ENCODE results near the gene KLRC3.
"Not testable (repeated sequence)": the region's sequence is repeated elsewhere in the genome, so short reads cannot be mapped to it uniquely, and the experiment has no call there.

The KLRC3 gene

GRCh38 chr12:10393291-10393690, 27.1 kb downstream of the KLRC3 start:
- TF ChIP-seq CTCF (IDR thresholded peaks at IDR 0.05; ENCODE audit: borderline replicate concordance, extremely low read depth, low read length, poor library complexity, severe bottlenecking) (no peak), EZH2 (IDR thresholded peaks at IDR 0.05; ENCODE audit: borderline replicate concordance, low read depth, low read length, severe bottlenecking) (no peak)
- no peaks in the 10 kb centered on the region for H3K79me2 ChIP-seq (ENCODE audit: insufficient read depth, low read length)
- H3K9me3 ChIP-seq (ENCODE audit: insufficient read depth, low read length, severe bottlenecking): no peaks in the 10 kb centered on the region
- no peak overlapping the region for H3K4me2 ChIP-seq (ENCODE audit: insufficient read depth, low read length)
- DNase-seq (no peak), ATAC-seq (ENCODE audit: insufficient read depth, low read depth) (no peak)
- no peaks in the 10 kb centered on the region for H3K36me3 ChIP-seq (ENCODE audit: insufficient read depth, low read length)
- no peak overlapping the region for H3K4me3 ChIP-seq (ENCODE audit: low read depth in 1 of 2, low read length in 2 of 2)
- H3K27me3 ChIP-seq (ENCODE audit: insufficient read depth, low read length, poor library complexity): no peaks in the 10 kb centered on the region
- no peak overlapping the region for H2AFZ ChIP-seq (ENCODE audit: low read depth, low read length)
- no peaks in the 10 kb centered on the region for H4K20me1 ChIP-seq (ENCODE audit: insufficient read depth, low read length)
- no peak overlapping the region for H3K9ac ChIP-seq (ENCODE audit: low read depth, low read length)
- H3K27ac ChIP-seq (ENCODE audit: low read length): no peak overlapping the region
- no peaks in the 10 kb centered on the region; the same call in 1 of the 2 replicates for H3K4me1 ChIP-seq (ENCODE audit: insufficient read depth, low read length)

- Histone ChIP-seq H3K27ac (ENCODE audit: low read length) (no peak overlapping the region), H3K4me1 (ENCODE audit: insufficient read depth, low read length) (no peaks in the 10 kb centered on the region; the same call in 1 of the 2 replicates)
These were observed 27.9 kb downstream of the KLRC3 start for GRCh38 chr12:10392394-10392930.

GRCh38 chr12:10390991-10391390, 29.4 kb downstream of the KLRC3 start:
- not testable (repeated sequence) for H3K4me1 ChIP-seq (ENCODE audit: insufficient read depth, low read length); H3K4me2 ChIP-seq (ENCODE audit: insufficient read depth, low read length); H3K36me3 ChIP-seq (ENCODE audit: insufficient read depth, low read length); H4K20me1 ChIP-seq (ENCODE audit: insufficient read depth, low read length); H2AFZ ChIP-seq (ENCODE audit: low read depth, low read length); ATAC-seq (ENCODE audit: insufficient read depth, low read depth); H3K9ac ChIP-seq (ENCODE audit: low read depth, low read length); H3K79me2 ChIP-seq (ENCODE audit: insufficient read depth, low read length); H3K27me3 ChIP-seq (ENCODE audit: insufficient read depth, low read length, poor library complexity); H3K27ac ChIP-seq (ENCODE audit: low read length); H3K4me3 ChIP-seq (ENCODE audit: low read depth in 1 of 2, low read length in 2 of 2); DNase-seq; H3K9me3 ChIP-seq (ENCODE audit: insufficient read depth, low read length, severe bottlenecking)

More at GRCh38 chr12:10392394-10392930, 27.9 kb downstream of the KLRC3 start:
- no peaks in the 10 kb centered on the region for H3K9me3 ChIP-seq (ENCODE audit: insufficient read depth, low read length, severe bottlenecking)
- no peaks in the 10 kb centered on the region for H3K27me3 ChIP-seq (ENCODE audit: insufficient read depth, low read length, poor library complexity)
- ATAC-seq (ENCODE audit: insufficient read depth, low read depth) (no peak), DNase-seq (no peak)
- no peaks in the 10 kb centered on the region for H3K79me2 ChIP-seq (ENCODE audit: insufficient read depth, low read length)
- no peak overlapping the region for H3K4me3 ChIP-seq (ENCODE audit: low read depth in 1 of 2, low read length in 2 of 2)
- H2AFZ ChIP-seq (ENCODE audit: low read depth, low read length): no peak overlapping the region
- no peaks in the 10 kb centered on the region for H4K20me1 ChIP-seq (ENCODE audit: insufficient read depth, low read length)
- TF ChIP-seq EZH2 (IDR thresholded peaks at IDR 0.05; ENCODE audit: borderline replicate concordance, low read depth, low read length, severe bottlenecking) (no peak), CTCF (IDR thresholded peaks at IDR 0.05; ENCODE audit: borderline replicate concordance, extremely low read depth, low read length, poor library complexity, severe bottlenecking) (no peak)
- H3K36me3 ChIP-seq (ENCODE audit: insufficient read depth, low read length): no peaks in the 10 kb centered on the region
- no peak overlapping the region for H3K4me2 ChIP-seq (ENCODE audit: insufficient read depth, low read length)
- no peak overlapping the region for H3K9ac ChIP-seq (ENCODE audit: low read depth, low read length)

GRCh38 chr12:10389904-10390303, 30.5 kb downstream of the KLRC3 start, which contains the start of gene KLRK1:
Gene KLRK1, minus strand, starts transcription at chr12:10390041. Its CDS starts 1,231 bp downstream, at chr12:10388810.
- DNase-seq (no peak), ATAC-seq (ENCODE audit: insufficient read depth, low read depth) (no peak)
- no peak within 1 kb of the TSS for H3K27ac ChIP-seq (ENCODE audit: low read length)
- no peaks in the 10 kb centered on the region; the same call in 1 of the 2 replicates for H3K4me1 ChIP-seq (ENCODE audit: insufficient read depth, low read length)
- no peak within 1 kb of the TSS for H3K4me2 ChIP-seq (ENCODE audit: insufficient read depth, low read length)
- H3K27me3 ChIP-seq (ENCODE audit: insufficient read depth, low read length, poor library complexity): no peaks in the 10 kb centered on the region
- no peaks in the 10 kb centered on the region for H3K79me2 ChIP-seq (ENCODE audit: insufficient read depth, low read length)
- H3K36me3 ChIP-seq (ENCODE audit: insufficient read depth, low read length): no peaks in the 10 kb centered on the region
- no peaks in the 10 kb centered on the region for H3K9me3 ChIP-seq (ENCODE audit: insufficient read depth, low read length, severe bottlenecking)
- H4K20me1 ChIP-seq (ENCODE audit: insufficient read depth, low read length): no peaks in the 10 kb centered on the region
- no peak within 1 kb of the TSS for H2AFZ ChIP-seq (ENCODE audit: low read depth, low read length)
- TF ChIP-seq EZH2 (IDR thresholded peaks at IDR 0.05; ENCODE audit: borderline replicate concordance, low read depth, low read length, severe bottlenecking): no peak
- TF ChIP-seq CTCF (IDR thresholded peaks at IDR 0.05; ENCODE audit: borderline replicate concordance, extremely low read depth, low read length, poor library complexity, severe bottlenecking): no peak
- no peak within 1 kb of the TSS for H3K4me3 ChIP-seq (ENCODE audit: low read depth in 1 of 2, low read length in 2 of 2)
- no peak within 1 kb of the TSS for H3K9ac ChIP-seq (ENCODE audit: low read depth, low read length)
